ENCODE results near the gene EVC2. TPM values are rescaled to one million over a fixed set of nuclear protein-coding genes. Genes with fewer than 3 reads are reported as not detected.

Gene EVC2
- total RNA-seq, 2 donors from 2014 or later = 9.7 to 11.7 TPM

DNA sequence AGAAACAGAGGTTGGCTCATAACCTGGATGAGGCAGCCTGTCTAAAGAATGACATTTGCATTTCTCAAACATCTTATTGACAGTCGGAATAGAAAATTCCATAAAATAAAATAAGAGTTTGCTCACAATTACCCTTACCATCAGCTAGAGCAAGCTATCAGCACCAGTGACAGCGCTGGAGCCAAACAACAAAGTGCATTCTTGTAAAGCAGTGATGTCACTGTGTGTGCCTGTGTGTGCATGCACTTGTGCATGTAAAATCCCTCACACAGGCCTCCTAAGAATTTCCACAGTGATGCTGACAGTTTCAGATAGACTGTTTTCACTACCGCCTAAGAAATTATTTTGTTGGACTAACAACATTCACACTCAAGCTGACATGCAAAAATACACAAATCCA, 77.6 kb downstream of the EVC2 start:
- no peak overlapping the region for H3K4me3 ChIP-seq (ENCODE audit: low read length)
- H3K27me3 ChIP-seq (ENCODE audit: control insufficient read depth, insufficient read depth, low read length, poor library complexity, severe bottlenecking) = no peaks in the 10 kb centered on the region
- Mint-ChIP-seq H3K36me3 (ENCODE audit: low read depth) (peaks cover 59% of the 10 kb centered on the region), H3K4me3 (no peak overlapping the region), H3K9me3 (no peaks in the 10 kb centered on the region), H3K27ac (no peak overlapping the region), H3K4me1 (peaks cover 20% of the 10 kb centered on the region), H3K27me3 (ENCODE audit: insufficient read depth) (no peaks in the 10 kb centered on the region)
- no peaks in the 10 kb centered on the region for H3K36me3 ChIP-seq (ENCODE audit: control insufficient read depth, insufficient read depth, low read length)
- TF ChIP-seq, protein P1, sequence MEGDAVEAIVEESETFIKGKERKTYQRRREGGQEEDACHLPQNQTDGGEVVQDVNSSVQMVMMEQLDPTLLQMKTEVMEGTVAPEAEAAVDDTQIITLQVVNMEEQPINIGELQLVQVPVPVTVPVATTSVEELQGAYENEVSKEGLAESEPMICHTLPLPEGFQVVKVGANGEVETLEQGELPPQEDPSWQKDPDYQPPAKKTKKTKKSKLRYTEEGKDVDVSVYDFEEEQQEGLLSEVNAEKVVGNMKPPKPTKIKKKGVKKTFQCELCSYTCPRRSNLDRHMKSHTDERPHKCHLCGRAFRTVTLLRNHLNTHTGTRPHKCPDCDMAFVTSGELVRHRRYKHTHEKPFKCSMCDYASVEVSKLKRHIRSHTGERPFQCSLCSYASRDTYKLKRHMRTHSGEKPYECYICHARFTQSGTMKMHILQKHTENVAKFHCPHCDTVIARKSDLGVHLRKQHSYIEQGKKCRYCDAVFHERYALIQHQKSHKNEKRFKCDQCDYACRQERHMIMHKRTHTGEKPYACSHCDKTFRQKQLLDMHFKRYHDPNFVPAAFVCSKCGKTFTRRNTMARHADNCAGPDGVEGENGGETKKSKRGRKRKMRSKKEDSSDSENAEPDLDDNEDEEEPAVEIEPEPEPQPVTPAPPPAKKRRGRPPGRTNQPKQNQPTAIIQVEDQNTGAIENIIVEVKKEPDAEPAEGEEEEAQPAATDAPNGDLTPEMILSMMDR (conservative IDR thresholded peaks at IDR 0.05) = no peak
- no peak overlapping the region for H3K9ac ChIP-seq (ENCODE audit: extremely low read depth, low read length, poor library complexity, severe bottlenecking)
- H3K4me1 ChIP-seq (ENCODE audit: control insufficient read depth, insufficient read depth, low read length) = no peaks in the 10 kb centered on the region
- WGBS, 2 experiments (ENCODE audit: insufficient coverage in 1 of 2, insufficient read length in 1 of 2) = 96 to 100% methylated on average over 1 to 3 of the region's 3 CpGs
- H3K9me3 ChIP-seq (ENCODE audit: control insufficient read depth, low read length) = no peaks in the 10 kb centered on the region
- no peak overlapping the region for H3K27ac ChIP-seq (ENCODE audit: low read depth, low read length)
- DNase-seq = no peak

DNA sequence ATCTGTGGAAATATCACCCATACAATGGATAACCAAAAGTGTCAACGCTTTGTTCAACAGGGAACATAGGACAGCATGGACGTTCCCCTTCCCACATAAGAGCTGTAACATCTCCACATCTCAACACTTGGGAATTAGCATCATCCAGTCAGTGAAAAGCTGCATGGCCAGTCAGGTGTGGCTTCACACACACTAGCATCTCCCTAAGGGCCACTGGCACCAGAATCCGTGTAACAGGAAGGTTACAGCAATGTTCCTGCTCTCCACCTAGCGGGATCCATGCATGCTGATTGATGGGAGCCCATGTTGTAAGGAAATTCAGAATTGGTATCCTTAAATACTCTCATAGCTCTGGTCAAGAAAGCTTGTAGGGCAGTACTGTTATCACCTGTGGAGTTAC, 78.8 kb downstream of the EVC2 start:
- peaks cover 6% of the 10 kb centered on the region for H3K36me3 ChIP-seq (ENCODE audit: control insufficient read depth, insufficient read depth, low read length)
- H3K4me1 ChIP-seq (ENCODE audit: control insufficient read depth, insufficient read depth, low read length) = no peaks in the 10 kb centered on the region
- no peaks in the 10 kb centered on the region for H3K27me3 Mint-ChIP-seq (ENCODE audit: insufficient read depth)
- no peak overlapping the region for H3K9ac ChIP-seq (ENCODE audit: extremely low read depth, low read length, poor library complexity, severe bottlenecking)
- WGBS, 2 experiments (ENCODE audit: insufficient coverage in 1 of 2, insufficient read length in 1 of 2) = 93% methylated on average over 3 to 4 of the region's 4 CpGs
- no peak overlapping the region for H3K4me3 Mint-ChIP-seq
- DNase-seq = no peak
- peaks cover 20% of the 10 kb centered on the region for H3K4me1 Mint-ChIP-seq
- H3K9me3 Mint-ChIP-seq = no peaks in the 10 kb centered on the region
- H3K4me3 ChIP-seq (ENCODE audit: low read length) = no peak overlapping the region
- TF ChIP-seq, protein P1 (conservative IDR thresholded peaks at IDR 0.05) = no peak
- H3K27ac Mint-ChIP-seq = no peak overlapping the region
- H3K9me3 ChIP-seq (ENCODE audit: control insufficient read depth, low read length) = no peaks in the 10 kb centered on the region
- no peaks in the 10 kb centered on the region for H3K27me3 ChIP-seq (ENCODE audit: control insufficient read depth, insufficient read depth, low read length, poor library complexity, severe bottlenecking)
- peaks cover 63% of the 10 kb centered on the region for H3K36me3 Mint-ChIP-seq (ENCODE audit: low read depth)
- no peak overlapping the region for H3K27ac ChIP-seq (ENCODE audit: low read depth, low read length)

DNA sequence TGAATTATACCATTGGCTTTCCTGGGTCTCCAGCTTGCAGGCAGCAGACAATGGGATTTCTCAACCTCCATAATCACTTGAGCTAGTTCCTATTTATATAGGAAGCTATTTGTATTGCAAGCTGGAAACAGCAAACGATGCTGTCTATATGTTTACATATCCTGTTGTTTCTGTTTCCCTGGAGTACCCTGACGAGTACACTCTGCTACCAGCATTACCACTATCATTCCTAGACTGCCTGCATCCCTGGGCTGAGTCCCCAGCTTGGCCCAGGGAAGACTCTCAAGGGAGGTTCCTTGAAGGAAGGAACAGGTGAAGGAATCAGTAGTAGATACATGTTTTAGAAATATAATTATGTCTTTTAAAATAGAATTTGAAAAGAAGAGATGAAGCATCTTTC, 81.4 kb downstream of the EVC2 start:
- TF ChIP-seq, protein P1 (conservative IDR thresholded peaks at IDR 0.05) = no peak
- Histone ChIP-seq H3K36me3 (ENCODE audit: control insufficient read depth, insufficient read depth, low read length) (peaks cover 13% of the 10 kb centered on the region), H3K27ac (ENCODE audit: low read depth, low read length) (no peak overlapping the region), H3K9ac (ENCODE audit: extremely low read depth, low read length, poor library complexity, severe bottlenecking) (no peak overlapping the region), H3K4me3 (ENCODE audit: low read length) (no peak overlapping the region), H3K27me3 (ENCODE audit: control insufficient read depth, insufficient read depth, low read length, poor library complexity, severe bottlenecking) (no peaks in the 10 kb centered on the region), H3K4me1 (ENCODE audit: control insufficient read depth, insufficient read depth, low read length) (no peaks in the 10 kb centered on the region), H3K9me3 (ENCODE audit: control insufficient read depth, low read length) (no peaks in the 10 kb centered on the region)
- Mint-ChIP-seq H3K9me3 (no peaks in the 10 kb centered on the region), H3K27me3 (ENCODE audit: insufficient read depth) (no peaks in the 10 kb centered on the region), H3K4me1 (peaks cover 12% of the 10 kb centered on the region), H3K4me3 (no peak overlapping the region), H3K27ac (no peak overlapping the region), H3K36me3 (ENCODE audit: low read depth) (peaks cover 76% of the 10 kb centered on the region)
- WGBS, 2 experiments (ENCODE audit: insufficient coverage in 1 of 2, insufficient read length in 1 of 2) = 80 to 86% methylated on average over 1 to 2 of the region's 2 CpGs
- no peak for DNase-seq
